Effector memory CD4-positive, alpha-beta T cell (primary cell): ENCODE results near the gene NUBPL.

Experiments used
- DNase-seq, 3 donors: peaks; one replicate each; pipeline ENCODE4 v3.0.0-alpha.2; 2020
- H3K27ac ChIP-seq: 2 replicates; pipeline ENCODE4 v1.7.0; 2013; ENCODE audit warnings: mild to moderate bottlenecking, low read length, moderate library complexity; ENCODE audit not compliant: insufficient read depth, poor library complexity, severe bottlenecking
- H3K27me3 ChIP-seq: replicated peaks from 2 replicates; pipeline ENCODE4 v1.7.0; 2013; ENCODE audit warnings: mild to moderate bottlenecking, low read length; ENCODE audit not compliant: insufficient read depth, control insufficient read depth, poor library complexity, severe bottlenecking
- H3K36me3 ChIP-seq: 2 replicates; pipeline ENCODE4 v1.7.0; 2013; ENCODE audit warnings: mild to moderate bottlenecking, low read length, moderate library complexity; ENCODE audit not compliant: control insufficient read depth, insufficient read depth
- H3K4me1 ChIP-seq: 2 replicates; pipeline ENCODE4 v1.7.0; 2013; ENCODE audit warnings: low read length, mild to moderate bottlenecking; ENCODE audit not compliant: control insufficient read depth, insufficient read depth, poor library complexity, severe bottlenecking
- H3K4me3 ChIP-seq: 2 replicates; pipeline ENCODE4 v1.7.0; 2013; ENCODE audit warnings: low read length, low read depth, mild to moderate bottlenecking; ENCODE audit not compliant: insufficient read depth, poor library complexity, severe bottlenecking
- H3K9me3 ChIP-seq: 2 replicates; pipeline ENCODE4 v1.7.0; 2013; ENCODE audit warnings: mild to moderate bottlenecking, low read length, moderate library complexity; ENCODE audit not compliant: control insufficient read depth
- total RNA-seq, 3 donors: gene quantifications; one replicate each; lab custom pipeline; 2026; lab: John Stamatoyannopoulos, UW

NUBPL gene, protein sequence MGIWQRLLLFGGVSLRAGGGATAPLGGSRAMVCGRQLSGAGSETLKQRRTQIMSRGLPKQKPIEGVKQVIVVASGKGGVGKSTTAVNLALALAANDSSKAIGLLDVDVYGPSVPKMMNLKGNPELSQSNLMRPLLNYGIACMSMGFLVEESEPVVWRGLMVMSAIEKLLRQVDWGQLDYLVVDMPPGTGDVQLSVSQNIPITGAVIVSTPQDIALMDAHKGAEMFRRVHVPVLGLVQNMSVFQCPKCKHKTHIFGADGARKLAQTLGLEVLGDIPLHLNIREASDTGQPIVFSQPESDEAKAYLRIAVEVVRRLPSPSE
- 6.0 to 8.4 (median 7.4) reads per million in 3 donors for total RNA-seq

GRCh38 chr14:31561155-31561846 lies at the start of gene NUBPL:
Gene NUBPL, plus strand, starts transcription at chr14:31561404. Its CDS starts 36 bp downstream, at chr14:31561440.
- H3K27ac ChIP-seq = peak within 1 kb of the TSS; percentile 83
- H3K27me3 ChIP-seq = no peaks in the 10 kb centered on the region
- DNase-seq = peak; percentile 94 to 95 (median 95)
- no peaks in the 10 kb centered on the region for H3K9me3 ChIP-seq
- H3K4me3 ChIP-seq = peak within 1 kb of the TSS; percentile 91
- peaks cover 4% of the 10 kb centered on the region for H3K36me3 ChIP-seq
- H3K4me1 ChIP-seq = no peaks in the 10 kb centered on the region

- Histone ChIP-seq H3K4me3 (no peak overlapping the region), H3K36me3 (no peaks in the 10 kb centered on the region), H3K27me3 (no peaks in the 10 kb centered on the region), H3K9me3 (no peaks in the 10 kb centered on the region), H3K27ac (no peak overlapping the region), H3K4me1 (no peaks in the 10 kb centered on the region)
- no peak for DNase-seq
Measured at GRCh38 chr14:31527087-31527486, 34.1 kb upstream of the NUBPL start.

DNA sequence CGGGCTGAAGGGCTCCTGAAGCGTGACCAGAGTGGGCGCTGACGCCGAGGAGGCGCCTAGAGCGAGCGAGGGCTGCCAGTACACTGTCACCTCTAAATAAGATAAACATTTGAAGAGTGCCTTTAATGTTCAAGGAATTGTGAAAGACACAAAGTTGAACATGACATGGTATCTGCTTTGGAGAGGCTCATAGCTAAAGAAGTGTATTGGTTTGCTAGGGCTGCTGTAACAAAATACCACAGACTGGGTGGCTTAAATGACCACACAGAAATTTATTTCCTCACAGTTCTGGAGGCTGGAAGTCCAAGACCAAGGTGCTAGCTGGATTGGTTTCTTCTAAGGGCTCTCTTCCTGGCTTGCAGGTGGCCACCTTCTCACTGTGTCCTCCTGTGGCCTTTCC lies 33.7 kb upstream of the NUBPL start:
- H3K4me1 ChIP-seq = no peaks in the 10 kb centered on the region
- no peak overlapping the region for H3K4me3 ChIP-seq
- no peaks in the 10 kb centered on the region for H3K36me3 ChIP-seq
- no peak overlapping the region for H3K27ac ChIP-seq
- no peaks in the 10 kb centered on the region for H3K27me3 ChIP-seq
- no peaks in the 10 kb centered on the region for H3K9me3 ChIP-seq
- DNase-seq = no peak

DNA sequence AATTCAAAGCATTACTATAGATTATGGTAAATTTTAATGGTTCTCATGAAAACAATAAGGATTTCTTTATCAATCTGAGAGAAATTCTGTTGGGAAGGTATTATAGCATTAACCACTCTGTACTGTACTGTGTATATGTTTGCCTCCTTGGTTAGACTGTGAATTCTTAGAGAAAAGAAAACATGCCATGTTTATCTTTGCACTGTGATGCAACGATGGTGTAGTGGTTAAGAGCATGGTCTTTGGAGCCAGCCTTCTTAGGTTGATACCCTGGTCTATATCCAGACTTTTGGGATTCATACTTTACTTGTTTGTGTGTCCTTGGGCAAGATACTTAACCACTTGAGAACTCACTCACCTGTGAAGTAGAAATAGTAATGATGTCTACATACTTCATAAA lies 32.2 kb upstream of the NUBPL start:
- Histone ChIP-seq H3K4me1 (no peaks in the 10 kb centered on the region), H3K4me3 (no peak overlapping the region), H3K36me3 (no peaks in the 10 kb centered on the region), H3K9me3 (no peaks in the 10 kb centered on the region), H3K27me3 (no peaks in the 10 kb centered on the region), H3K27ac (no peak overlapping the region)
- no peak for DNase-seq

- no peak for DNase-seq
- Histone ChIP-seq H3K27ac (no peak overlapping the region), H3K4me3 (no peak overlapping the region), H3K36me3 (no peaks in the 10 kb centered on the region), H3K27me3 (no peaks in the 10 kb centered on the region), H3K4me1 (no peaks in the 10 kb centered on the region), H3K9me3 (no peaks in the 10 kb centered on the region)
Measured at GRCh38 chr14:31530136-31530535, 31.1 kb upstream of the NUBPL start.

DNA sequence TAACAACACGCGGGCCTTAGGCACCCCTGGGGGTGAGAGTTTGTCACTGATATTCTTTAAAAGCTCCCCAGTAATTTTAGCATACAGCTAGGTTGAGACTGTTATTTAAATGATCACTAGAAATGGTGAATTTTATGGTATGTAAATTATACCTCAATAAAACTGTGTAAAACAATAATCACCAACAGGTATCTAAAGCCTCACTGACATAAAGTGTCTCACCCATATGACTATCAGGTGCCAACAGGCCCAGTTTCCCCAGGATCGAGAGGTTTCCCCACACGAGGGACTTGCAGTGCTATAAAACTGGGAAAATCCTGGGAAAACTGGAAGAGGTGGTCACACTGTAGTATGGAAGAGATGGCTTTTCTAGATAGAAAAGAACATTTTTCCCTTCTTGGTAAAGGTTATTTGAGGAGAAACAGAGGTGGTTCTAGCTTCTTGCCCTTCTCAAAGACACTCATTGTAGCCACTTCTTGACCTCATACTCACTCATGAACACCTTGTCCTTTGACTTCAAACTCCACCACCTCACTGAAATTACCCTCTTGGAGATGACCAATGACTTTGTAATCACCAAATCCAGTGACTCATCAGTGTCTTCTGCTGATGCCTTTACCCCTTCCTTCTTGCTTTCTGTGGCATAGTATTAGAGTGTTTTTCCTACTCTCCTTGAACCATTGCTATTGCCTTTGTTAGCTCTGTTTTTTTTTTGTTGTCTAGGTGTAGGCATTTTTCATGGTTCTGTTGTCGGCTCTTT lies 24.8 kb upstream of the NUBPL start:
- H3K4me1 ChIP-seq = no peaks in the 10 kb centered on the region
- no peaks in the 10 kb centered on the region for H3K36me3 ChIP-seq
- H3K4me3 ChIP-seq = no peak overlapping the region
- H3K27ac ChIP-seq = no peak overlapping the region
- no peak for DNase-seq
- H3K27me3 ChIP-seq = peaks cover 3% of the 10 kb centered on the region
- no peaks in the 10 kb centered on the region for H3K9me3 ChIP-seq

- no peaks in the 10 kb centered on the region for H3K9me3 ChIP-seq
- peaks cover 5% of the 10 kb centered on the region for H3K27me3 ChIP-seq
- H3K4me1 ChIP-seq = no peaks in the 10 kb centered on the region
- no peak overlapping the region for H3K4me3 ChIP-seq
- no peak overlapping the region for H3K27ac ChIP-seq
- DNase-seq = no peak
- H3K36me3 ChIP-seq = no peaks in the 10 kb centered on the region
Measured at GRCh38 chr14:31541702-31542101, 19.5 kb upstream of the NUBPL start.

DNA sequence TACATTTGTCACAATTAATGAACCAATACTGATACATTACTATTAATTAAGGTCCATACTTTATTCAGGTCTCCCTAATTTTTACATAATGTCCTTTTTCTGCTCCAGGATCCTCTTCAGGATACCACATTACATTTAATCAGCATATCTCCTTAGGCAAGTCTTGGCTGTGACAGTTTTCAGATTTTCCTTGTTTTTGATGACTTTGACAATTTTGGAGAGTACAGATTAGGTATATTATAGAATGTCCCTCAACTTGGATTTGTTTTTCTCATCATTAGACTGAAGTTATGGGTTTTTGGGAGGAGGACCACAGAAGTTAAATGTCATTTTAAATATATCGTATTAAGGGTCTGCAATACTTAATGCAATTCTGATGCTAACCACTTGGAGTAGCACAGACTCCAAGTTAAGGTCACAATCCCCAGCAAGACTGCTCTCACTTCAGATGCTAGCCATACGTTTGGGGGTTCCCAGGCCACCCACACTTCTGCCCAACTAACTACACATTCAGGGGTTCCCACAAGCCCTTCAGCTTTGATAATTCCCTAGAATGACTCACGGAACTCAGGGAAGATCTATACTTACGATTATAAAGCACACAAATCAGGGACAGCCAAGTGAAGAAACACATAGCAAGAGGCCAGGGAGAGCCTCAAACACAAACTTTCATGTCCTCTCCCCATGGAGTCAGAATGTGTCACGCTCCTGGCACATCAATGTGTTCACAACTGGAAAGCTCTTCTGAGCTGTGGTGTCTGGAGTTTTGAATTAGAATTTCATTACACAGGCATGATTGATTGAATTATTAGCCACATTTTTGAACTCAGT lies 17.0 kb upstream of the NUBPL start:
- Histone ChIP-seq H3K27me3 (peaks cover 5% of the 10 kb centered on the region), H3K4me1 (no peaks in the 10 kb centered on the region), H3K4me3 (no peak overlapping the region), H3K9me3 (no peaks in the 10 kb centered on the region), H3K36me3 (no peaks in the 10 kb centered on the region), H3K27ac (no peak overlapping the region)
- DNase-seq = no peak

DNA sequence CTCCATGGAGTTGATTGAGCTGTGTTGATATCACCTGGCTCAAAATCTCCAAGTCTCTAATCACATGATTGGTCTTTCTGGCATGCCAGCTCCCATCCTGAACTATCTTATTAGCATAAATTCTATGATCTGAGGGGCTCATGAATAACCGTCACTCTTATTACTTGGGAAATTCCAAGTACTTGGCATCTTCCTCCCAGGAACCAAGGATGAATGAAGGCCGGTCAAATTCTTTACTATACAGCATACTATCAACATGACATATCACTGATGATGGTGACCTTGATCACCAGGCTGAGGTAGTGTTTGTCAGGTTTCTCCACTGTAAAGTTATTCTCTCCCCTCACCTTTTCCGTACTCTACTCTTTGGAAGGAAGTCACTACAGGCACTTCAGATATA lies 16.4 kb upstream of the NUBPL start:
- Histone ChIP-seq H3K9me3 (no peaks in the 10 kb centered on the region), H3K4me1 (no peaks in the 10 kb centered on the region)
- no peak for DNase-seq

More for the DNA sequence above, 16.4 kb upstream of the NUBPL start:
- Histone ChIP-seq H3K27me3 (peaks cover 5% of the 10 kb centered on the region), H3K27ac (no peak overlapping the region), H3K4me3 (no peak overlapping the region), H3K36me3 (no peaks in the 10 kb centered on the region)
